GM23248 (cell line): Measurements from ENCODE around the gene GBP7.

Experiments
- EZH2 ChIP-seq: fragments of 200-600 bp; sonication (generic); IDR thresholded peaks from 2 replicates; pipeline ENCODE4 v1.6.1; 2018; ENCODE audit warnings: antibody characterized with exemption, mild to moderate bottlenecking; ENCODE audit not compliant: insufficient read depth, poor library complexity, severe bottlenecking
- EZH2phosphoT487 ChIP-seq: fragments of 200-600 bp; sonication (generic); IDR thresholded peaks from 2 replicates; pipeline ENCODE4 v1.6.1; 2018; ENCODE audit warnings: antibody characterized with exemption, moderate library complexity, mild to moderate bottlenecking, low read depth; ENCODE audit not compliant: insufficient read depth

GRCh38 chr1:89167590-89168230 lies 8.1 kb downstream of the GBP7 start:
- TF ChIP-seq EZH2 (no peak), EZH2phosphoT487 (no peak)
